Neural progenitor cell (in vitro differentiated cells): ENCODE results near the gene EIF5AL1. TPM values are rescaled to one million over a fixed set of nuclear protein-coding genes. Genes with fewer than 3 reads are reported as not detected.

Experiments used
- DNase-seq: peaks from one replicate; pipeline ENCODE4 v3.0.0-alpha.2; 2016; ENCODE audit warnings: low spot score
- H2AFZ ChIP-seq: fragments of 200-600 bp; sonication (generic); replicated peaks from 2 replicates; pipeline ENCODE4 v1.6.1; 2016; ENCODE audit warnings: antibody characterized with exemption
- H3F3A ChIP-seq: fragments of 200-600 bp; sonication (generic); 2 replicates; pipeline ENCODE4 v1.6.1; 2016; ENCODE audit warnings: antibody characterized with exemption, low read depth
- H3K27ac ChIP-seq: fragments of 200-600 bp; sonication (generic); 2 replicates; pipeline ENCODE4 v1.5.1; 2016; ENCODE audit warnings: mild to moderate bottlenecking
- H3K27me3 ChIP-seq: fragments of 200-600 bp; sonication (generic); 2 replicates; pipeline ENCODE4 v1.6.1; 2016; ENCODE audit warnings: mild to moderate bottlenecking, moderate library complexity
- H3K36me3 ChIP-seq: fragments of 200-600 bp; sonication (generic); 2 replicates; pipeline ENCODE4 v1.5.1; 2016
- H3K4me1 ChIP-seq: fragments of 200-600 bp; sonication (generic); 2 replicates; pipeline ENCODE4 v1.6.1; 2016; ENCODE audit warnings: mixed run types
- H3K4me2 ChIP-seq: fragments of 200-600 bp; sonication (generic); 2 replicates; pipeline ENCODE4 v1.6.1; 2016
- H3K4me3 ChIP-seq: fragments of 200-600 bp; sonication (generic); 2 replicates; pipeline ENCODE4 v1.5.1; 2016
- H3K79me2 ChIP-seq: fragments of 200-600 bp; sonication (generic); 2 replicates; pipeline ENCODE4 v1.6.1; 2016; ENCODE audit warnings: low read depth
- H3K9ac ChIP-seq: fragments of 200-600 bp; sonication (generic); 2 replicates; pipeline ENCODE4 v1.6.1; 2016
- H3K9me3 ChIP-seq: fragments of 200-600 bp; sonication (generic); 2 replicates; pipeline ENCODE4 v1.5.1; 2016; ENCODE audit warnings: low read depth
- H4K20me1 ChIP-seq: fragments of 200-600 bp; sonication (generic); 2 replicates; pipeline ENCODE4 v1.6.1; 2016; ENCODE audit warnings: low read depth
- H3K27ac Mint-ChIP-seq: 3 replicates; pipeline ENCODE4 v1.8.0; 2021; ENCODE audit warnings: mixed read lengths
- H3K27me3 Mint-ChIP-seq: 2 replicates; pipeline ENCODE4 v1.8.0; 2022; ENCODE audit warnings: low read depth, mild to moderate bottlenecking, inconsistent platforms, moderate library complexity, mixed read lengths; ENCODE audit not compliant: insufficient read depth
- H3K36me3 Mint-ChIP-seq: 3 replicates; pipeline ENCODE4 v1.8.0; 2021; ENCODE audit warnings: mixed read lengths
- H3K4me1 Mint-ChIP-seq: 3 replicates; pipeline ENCODE4 v1.8.0; 2021; ENCODE audit warnings: mixed read lengths
- H3K4me3 Mint-ChIP-seq: 3 replicates; pipeline ENCODE4 v1.8.0; 2021; ENCODE audit warnings: mild to moderate bottlenecking, moderate library complexity, mixed read lengths
- H3K9me3 Mint-ChIP-seq: 3 replicates; pipeline ENCODE4 v1.8.0; 2020; ENCODE audit warnings: mixed read lengths
- EZH2 ChIP-seq: fragments of 200-600 bp; sonication (generic); IDR thresholded peaks from 2 replicates; pipeline ENCODE4 v1.6.1; 2017; ENCODE audit warnings: antibody characterized with exemption, mild to moderate bottlenecking, moderate library complexity
- EZH2phosphoT487 ChIP-seq: fragments of 200-600 bp; sonication (generic); IDR thresholded peaks from 2 replicates; pipeline ENCODE4 v1.6.1; 2017; ENCODE audit warnings: antibody characterized with exemption
- total RNA-seq: library from RNA; depleted of rRNA; stranded (reverse); fragments of >200 nt; gene quantifications from 2 replicates; pipeline ENCODE4 v1.2.3, GENCODE V29; 2015; ENCODE audit warnings: low replicate concordance
- TF ChIP-seq, protein P1 (sequence below): fragments of 200-600 bp; sonication (generic); IDR thresholded peaks from 2 replicates; pipeline ENCODE4 v1.5.1; 2017; ENCODE audit warnings: antibody characterized with exemption, mild to moderate bottlenecking

The EIF5AL1 gene
- total RNA-seq, 1 donor from 2014 or later, result 0.24 TPM

GRCh38 chr10:79490400-79491142 is 21.8 kb upstream of the EIF5AL1 start:
- Mint-ChIP-seq H3K27me3 (peaks cover 8% of the 10 kb centered on the region), H3K27ac (peak overlapping the region; percentile 38), H3K4me1 (peaks cover 23% of the 10 kb centered on the region), H3K4me3 (no peak overlapping the region), H3K36me3 (no peaks in the 10 kb centered on the region), H3K9me3 (no peaks in the 10 kb centered on the region)
- Histone ChIP-seq H3K4me2 (no peak overlapping the region), H3F3A (no peaks in the 10 kb centered on the region), H3K27me3 (no peaks in the 10 kb centered on the region), H2AFZ (peak overlapping the region; percentile 18), H3K79me2 (no peaks in the 10 kb centered on the region), H3K4me1 (peaks cover 9% of the 10 kb centered on the region), H4K20me1 (no peaks in the 10 kb centered on the region), H3K27ac (no peak overlapping the region), H3K9me3 (no peaks in the 10 kb centered on the region), H3K4me3 (no peak overlapping the region), H3K36me3 (no peaks in the 10 kb centered on the region), H3K9ac (no peak overlapping the region)
- TF ChIP-seq EZH2 (no peak), EZH2phosphoT487 (no peak)
- TF ChIP-seq, protein P1, sequence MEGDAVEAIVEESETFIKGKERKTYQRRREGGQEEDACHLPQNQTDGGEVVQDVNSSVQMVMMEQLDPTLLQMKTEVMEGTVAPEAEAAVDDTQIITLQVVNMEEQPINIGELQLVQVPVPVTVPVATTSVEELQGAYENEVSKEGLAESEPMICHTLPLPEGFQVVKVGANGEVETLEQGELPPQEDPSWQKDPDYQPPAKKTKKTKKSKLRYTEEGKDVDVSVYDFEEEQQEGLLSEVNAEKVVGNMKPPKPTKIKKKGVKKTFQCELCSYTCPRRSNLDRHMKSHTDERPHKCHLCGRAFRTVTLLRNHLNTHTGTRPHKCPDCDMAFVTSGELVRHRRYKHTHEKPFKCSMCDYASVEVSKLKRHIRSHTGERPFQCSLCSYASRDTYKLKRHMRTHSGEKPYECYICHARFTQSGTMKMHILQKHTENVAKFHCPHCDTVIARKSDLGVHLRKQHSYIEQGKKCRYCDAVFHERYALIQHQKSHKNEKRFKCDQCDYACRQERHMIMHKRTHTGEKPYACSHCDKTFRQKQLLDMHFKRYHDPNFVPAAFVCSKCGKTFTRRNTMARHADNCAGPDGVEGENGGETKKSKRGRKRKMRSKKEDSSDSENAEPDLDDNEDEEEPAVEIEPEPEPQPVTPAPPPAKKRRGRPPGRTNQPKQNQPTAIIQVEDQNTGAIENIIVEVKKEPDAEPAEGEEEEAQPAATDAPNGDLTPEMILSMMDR, result no peak
- DNase-seq, result no peak

- H3K9me3 ChIP-seq, result no peaks in the 10 kb centered on the region
- H3K27me3 ChIP-seq, result no peaks in the 10 kb centered on the region
- H3K4me2 ChIP-seq, result no peak overlapping the region
- Mint-ChIP-seq H3K9me3 (peaks cover 4% of the 10 kb centered on the region), H3K27me3 (peaks cover 10% of the 10 kb centered on the region), H3K4me1 (peaks cover 23% of the 10 kb centered on the region), H3K27ac (peak overlapping the region; percentile 38), H3K4me3 (no peak overlapping the region), H3K36me3 (no peaks in the 10 kb centered on the region)
- no peak overlapping the region for H3K27ac ChIP-seq
- no peak overlapping the region for H3K4me3 ChIP-seq
- no peaks in the 10 kb centered on the region for H3F3A ChIP-seq
- H3K9ac ChIP-seq, result no peak overlapping the region
- H3K4me1 ChIP-seq, result peaks cover 9% of the 10 kb centered on the region
- no peaks in the 10 kb centered on the region for H3K36me3 ChIP-seq
- no peak overlapping the region for H2AFZ ChIP-seq
- TF ChIP-seq EZH2 (no peak), EZH2phosphoT487 (no peak)
- TF ChIP-seq, protein P1, result no peak
- no peaks in the 10 kb centered on the region for H4K20me1 ChIP-seq
- no peaks in the 10 kb centered on the region for H3K79me2 ChIP-seq
- no peak for DNase-seq
These were observed 21.0 kb upstream of the EIF5AL1 start for GRCh38 chr10:79491143-79491835.

- Mint-ChIP-seq H3K27me3 (peaks cover 11% of the 10 kb centered on the region), H3K27ac (no peak overlapping the region), H3K4me3 (no peak overlapping the region), H3K9me3 (peaks cover 4% of the 10 kb centered on the region), H3K4me1 (peaks cover 17% of the 10 kb centered on the region), H3K36me3 (no peaks in the 10 kb centered on the region)
- Histone ChIP-seq H4K20me1 (no peaks in the 10 kb centered on the region), H3K4me3 (no peak overlapping the region), H3K36me3 (no peaks in the 10 kb centered on the region), H3F3A (no peaks in the 10 kb centered on the region), H3K27me3 (no peaks in the 10 kb centered on the region), H2AFZ (no peak overlapping the region), H3K79me2 (no peaks in the 10 kb centered on the region), H3K4me2 (no peak overlapping the region), H3K27ac (no peak overlapping the region), H3K4me1 (peaks cover 9% of the 10 kb centered on the region), H3K9ac (no peak overlapping the region), H3K9me3 (no peaks in the 10 kb centered on the region)
- TF ChIP-seq, protein P1, result no peak
- TF ChIP-seq EZH2phosphoT487, result no peak
- TF ChIP-seq EZH2, result no peak
- DNase-seq, result no peak
These were observed 20.1 kb upstream of the EIF5AL1 start for GRCh38 chr10:79492256-79492655.
